Posterior cingulate gyrus (tissue), 11 donors: ENCODE measurements around the gene ACTN1.

Source experiments
- DNase-seq, 10 donors: peaks; one replicate each; pipeline versions ENCODE4 v3.0.0 to v3.0.0-alpha.2; 2020 to 2021; ENCODE audit warnings: mixed read lengths in 3 of 10
- intact Hi-C: fragments of 100-400 bp; cut with DNase I; formaldehyde crosslinking; loops from one replicate; pipeline ENCODE4 v1.15.1; 2023

The ACTN1 gene

DNA sequence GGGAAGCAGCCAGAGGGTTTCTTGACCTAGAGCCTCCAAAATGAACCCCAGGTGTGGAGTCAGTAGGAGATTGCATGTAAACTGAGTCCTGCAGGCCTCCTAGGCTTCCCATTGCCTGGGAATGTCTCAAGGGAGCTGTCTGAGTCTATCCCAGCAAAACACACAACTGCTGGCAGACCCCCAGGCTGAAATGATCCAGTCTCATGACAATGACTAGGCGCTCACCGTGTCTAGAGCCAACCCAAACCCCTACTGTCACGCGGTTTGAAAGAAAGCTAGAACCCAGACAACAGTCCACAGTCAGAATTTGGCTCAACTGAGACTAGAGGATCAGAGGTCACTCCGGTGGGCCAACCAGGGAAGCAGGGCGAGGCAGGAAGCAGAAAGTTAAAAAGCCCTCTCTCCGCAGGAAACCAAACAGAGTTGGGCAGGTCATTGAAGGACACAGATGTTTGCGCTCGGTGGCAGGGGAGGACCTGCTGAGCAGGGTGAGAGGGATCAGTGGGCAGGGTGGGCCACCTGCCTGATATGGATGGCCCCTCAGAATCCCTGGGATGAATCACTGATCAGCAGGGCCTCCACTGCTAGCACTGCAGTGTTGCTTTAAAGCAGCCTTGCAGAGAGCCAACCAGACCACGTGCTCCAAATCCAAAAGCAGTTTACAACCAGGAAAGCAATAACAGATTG is 23.8 kb downstream of the ACTN1 start:
- intact Hi-C loops, result no loop called here
- DNase-seq, result peak in 2 of 10 donors; percentile 57 to 61

DNA sequence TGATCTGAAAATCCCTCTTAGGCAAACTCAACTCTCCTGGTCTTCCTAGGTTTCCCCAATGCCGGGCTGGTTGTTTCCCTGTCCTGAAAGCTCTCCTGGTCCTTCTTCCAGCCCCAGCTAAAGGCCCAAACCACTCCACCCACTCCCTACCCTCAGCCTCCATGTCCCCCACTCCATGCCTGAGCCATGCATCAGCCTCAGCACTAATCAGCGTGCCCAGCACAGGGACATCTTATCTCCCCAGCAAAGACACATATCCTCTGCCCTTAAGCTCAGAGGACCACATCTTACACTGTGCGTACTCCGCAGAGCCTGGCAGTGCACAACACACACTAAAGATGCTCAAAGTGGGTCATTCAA is 25.9 kb downstream of the ACTN1 start:
- intact Hi-C loops, result no loop called here
- peak in 2 of 10 donors; percentile 27 to 33 for DNase-seq

DNA sequence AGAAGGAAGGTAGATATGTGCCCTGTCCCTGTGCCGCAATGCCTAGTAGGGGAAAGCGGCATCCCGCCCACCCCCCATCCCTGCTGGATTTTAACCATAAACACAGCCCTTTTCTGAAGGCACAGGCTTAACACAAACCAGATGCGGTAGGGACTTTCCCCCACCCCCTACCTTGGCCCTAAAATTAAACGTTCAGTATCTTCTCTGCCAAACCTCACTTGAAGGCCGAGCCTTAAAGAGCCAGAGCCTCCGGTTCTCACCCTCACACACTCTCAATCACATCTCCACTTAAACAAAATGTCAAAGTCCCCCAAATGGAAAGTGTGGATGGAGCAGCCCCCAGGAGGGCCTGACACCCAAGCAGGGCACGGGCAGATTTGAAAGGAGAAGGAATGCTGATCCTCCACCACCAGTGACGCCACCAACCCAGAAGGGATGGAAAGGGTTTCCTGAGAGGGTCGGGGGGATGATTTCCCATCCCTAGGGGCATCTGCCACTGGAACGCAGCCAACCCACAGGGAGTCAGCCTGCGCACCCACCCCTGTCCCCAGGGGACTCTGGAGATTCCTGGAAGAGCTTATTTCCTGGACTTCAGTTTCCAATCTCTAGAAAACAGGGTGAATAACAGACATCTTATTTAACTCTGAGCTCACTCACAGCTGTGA is 26.4 kb downstream of the ACTN1 start:
- intact Hi-C loops, result no loop called here
- peak in 2 of 10 donors; percentile 46 to 58 for DNase-seq

DNA sequence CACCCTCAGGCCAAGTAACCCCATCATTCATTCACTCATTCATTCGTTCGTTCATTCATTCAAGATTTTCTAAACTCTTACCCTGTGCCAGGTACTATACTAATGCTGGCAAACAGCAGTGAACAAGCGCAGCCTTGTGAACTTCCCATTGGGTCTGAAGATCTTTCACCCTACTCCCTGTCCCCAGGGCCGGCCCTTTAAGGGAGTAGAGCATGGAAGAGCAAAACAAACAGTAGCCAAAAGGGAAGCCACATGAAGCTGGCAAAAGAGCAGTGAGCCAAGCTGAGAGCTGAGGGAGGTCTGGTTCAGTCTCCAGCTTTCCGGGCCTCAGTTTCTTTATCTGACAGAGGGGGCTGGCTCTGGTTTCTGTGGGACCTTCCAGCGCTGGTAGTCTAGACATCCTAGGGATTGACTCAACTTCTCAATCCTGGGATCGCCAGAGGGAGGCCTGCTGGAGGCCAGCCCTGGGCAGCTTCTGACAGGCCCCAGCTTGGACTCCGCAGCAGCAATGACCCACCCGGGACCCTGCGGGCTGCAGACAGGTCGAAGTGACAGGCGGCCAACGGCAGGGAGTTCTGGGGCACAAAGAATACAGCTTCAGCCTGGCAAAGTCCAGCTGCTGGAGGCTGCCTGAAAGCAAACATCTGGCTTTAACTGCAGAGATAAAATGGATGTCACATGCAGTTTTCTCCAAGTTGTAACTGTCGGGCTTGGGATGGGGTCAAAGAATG is 27.1 kb downstream of the ACTN1 start:
- intact Hi-C loops, result no loop called here
- DNase-seq, result peak in 2 of 10 donors; percentile 57 to 82

DNA sequence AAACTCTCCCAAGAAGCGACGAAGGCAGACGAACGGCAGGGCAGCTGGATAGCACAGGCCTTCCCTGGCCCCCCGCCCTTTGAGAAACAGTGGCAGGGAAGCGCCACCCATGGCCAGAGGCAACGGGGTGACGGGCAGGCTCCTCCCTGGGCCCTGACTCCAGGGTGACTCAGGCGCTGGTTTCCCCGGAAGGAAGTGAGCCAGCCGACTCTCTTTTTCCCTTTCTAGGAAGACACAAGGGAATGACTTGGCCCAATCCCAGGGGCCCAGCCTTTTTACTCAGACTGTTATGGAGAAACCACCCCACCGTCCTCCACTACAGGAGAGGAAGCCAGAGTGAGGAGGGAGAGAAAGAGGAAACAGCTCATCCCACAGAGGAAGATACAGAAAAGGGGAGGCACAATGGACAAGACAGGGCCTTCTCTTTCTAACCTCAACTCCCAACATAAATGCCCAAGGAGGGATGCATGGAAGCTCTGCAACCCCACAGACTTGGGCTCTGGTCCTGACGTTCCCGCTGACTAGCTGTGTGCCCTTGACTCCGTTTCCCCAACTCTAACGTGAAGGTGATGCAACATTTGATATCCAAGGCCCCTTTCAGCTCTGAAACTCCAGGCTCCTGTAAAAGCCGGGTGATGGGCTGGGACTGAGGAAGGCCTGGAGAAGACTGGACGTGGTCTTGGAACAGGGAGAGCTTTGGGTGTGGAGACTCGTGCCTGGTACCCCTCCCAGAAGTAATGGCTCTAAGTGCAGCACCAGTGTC is 27.9 kb downstream of the ACTN1 start:
- DNase-seq, result peak in 2 of 10 donors; percentile 58 to 87

DNA sequence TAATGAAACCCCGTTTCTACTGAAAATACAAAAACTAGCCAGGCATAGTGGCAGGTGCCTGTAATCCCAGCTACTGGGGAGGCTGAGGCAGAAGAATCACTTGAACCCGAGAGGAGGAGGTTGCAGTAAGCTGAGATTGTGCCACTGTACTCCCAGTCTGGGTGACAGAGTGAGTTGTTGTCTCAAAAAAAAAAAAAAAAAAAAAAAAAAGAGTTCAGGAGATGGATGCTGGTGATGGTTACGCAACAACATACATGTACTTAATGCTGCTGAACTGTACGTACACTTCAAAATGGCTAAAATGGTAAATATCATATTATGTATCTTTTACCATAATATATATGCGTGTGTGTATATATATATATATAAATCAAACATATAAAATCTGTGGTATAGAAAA is 29.0 kb downstream of the ACTN1 start:
- intact Hi-C loops, result no loop called here
- DNase-seq, result no peak

More for the DNA sequence above, 27.9 kb downstream of the ACTN1 start:
- intact Hi-C loops, result no loop called here

DNA sequence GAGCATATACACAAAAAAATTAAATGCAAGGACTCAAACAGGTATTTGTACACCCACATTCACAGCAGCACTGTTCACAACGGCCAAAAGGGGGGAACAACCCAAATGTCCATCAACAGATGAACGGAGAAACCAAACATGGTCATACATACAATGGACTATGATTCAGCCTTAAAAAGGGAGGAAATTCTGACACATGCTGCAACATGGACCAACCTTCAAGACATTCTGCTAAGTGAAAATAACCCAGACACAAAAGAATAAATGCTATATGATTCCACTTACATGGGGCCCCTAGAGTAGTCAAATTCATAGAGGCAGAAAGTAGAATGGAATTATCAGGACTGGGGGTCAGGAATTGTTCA is 29.5 kb downstream of the ACTN1 start:
- DNase-seq, result no peak
- intact Hi-C loops, result no loop called here

DNA sequence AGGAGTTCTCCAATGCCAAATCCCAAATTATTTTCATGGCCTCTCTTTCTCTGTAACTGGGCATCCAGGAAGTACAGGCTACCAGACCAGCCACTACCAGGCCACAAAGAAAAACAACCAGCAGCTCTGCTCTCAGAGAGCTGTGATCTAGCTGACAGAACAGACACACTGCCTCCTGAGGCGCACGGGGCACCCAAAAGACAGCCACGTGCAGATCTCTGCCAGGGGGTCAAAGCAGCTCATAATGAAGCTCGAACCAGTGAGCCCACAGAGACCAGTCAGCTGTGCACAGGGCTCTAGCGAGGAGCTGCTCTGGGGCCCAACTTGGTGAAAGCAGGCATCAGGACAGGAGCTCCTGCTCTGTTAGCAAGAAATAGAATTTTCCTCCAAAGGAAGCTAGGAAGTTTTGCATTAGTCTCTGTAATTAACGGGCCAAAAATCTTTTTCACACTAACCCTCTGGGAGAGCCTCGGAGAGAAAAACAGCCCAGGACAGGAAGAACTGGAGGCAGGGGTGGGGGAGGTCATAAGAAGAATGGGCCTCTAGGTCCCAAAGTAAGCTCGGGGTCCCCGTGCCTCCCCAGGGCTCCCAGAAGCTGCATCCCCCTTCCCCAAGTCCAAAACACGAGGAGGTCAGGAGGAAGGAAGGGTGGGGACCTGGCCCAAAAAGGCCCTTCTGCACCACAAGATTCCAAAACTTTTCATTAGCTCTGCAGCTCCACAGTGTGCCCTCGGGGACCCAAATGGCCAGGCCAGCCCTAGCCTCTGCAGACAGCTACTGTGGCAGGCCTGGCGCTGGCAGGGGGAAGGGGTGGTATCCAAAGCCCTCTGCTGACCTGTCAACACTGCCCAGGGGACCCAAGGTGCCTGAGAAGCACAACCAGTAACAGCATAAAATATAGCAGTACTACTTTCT is 30.2 kb downstream of the ACTN1 start:
- DNase-seq, result peak in 2 of 10 donors; percentile 50 to 82
- intact Hi-C loops, result no loop called here

DNA sequence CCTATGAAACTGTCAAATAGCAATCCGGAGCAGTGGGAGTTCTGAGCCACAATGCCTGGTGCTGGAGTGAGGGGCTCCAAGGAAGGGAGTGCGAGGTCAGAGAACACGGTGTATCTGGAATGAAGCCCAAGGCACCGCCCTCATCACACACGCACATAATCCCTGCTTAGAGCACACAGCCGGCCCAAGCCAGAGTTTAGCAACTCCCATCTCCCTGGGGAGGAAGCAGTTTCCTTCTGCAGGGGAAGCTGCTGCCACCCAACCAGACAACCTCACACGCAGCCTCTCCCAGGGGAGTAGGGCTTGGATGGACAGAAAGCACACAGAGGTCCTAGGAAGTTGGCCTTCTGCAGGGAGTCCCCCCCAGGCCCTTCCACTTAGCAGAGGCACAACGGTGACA is 31.3 kb downstream of the ACTN1 start:
- peak in 2 of 10 donors; percentile 50 to 53 for DNase-seq
- intact Hi-C loops, result no loop called here

DNA sequence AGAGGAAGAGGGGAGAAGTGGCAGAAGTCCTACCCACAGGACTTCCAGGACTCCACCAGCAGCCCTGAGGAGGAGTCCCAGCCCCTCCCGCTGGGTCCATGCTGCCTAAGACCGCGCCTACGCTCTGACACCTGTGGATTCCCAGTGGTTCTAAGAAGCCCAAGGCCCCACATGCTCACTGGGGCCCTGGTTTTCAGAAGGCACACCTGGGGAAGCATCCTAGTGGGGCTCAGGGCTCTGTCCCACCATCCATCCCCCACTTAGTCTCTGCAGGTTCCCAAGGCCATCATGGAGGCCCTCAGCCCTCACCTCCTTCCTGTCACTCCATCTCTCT is 32.6 kb downstream of the ACTN1 start:
- intact Hi-C loops, result no loop called here

DNA sequence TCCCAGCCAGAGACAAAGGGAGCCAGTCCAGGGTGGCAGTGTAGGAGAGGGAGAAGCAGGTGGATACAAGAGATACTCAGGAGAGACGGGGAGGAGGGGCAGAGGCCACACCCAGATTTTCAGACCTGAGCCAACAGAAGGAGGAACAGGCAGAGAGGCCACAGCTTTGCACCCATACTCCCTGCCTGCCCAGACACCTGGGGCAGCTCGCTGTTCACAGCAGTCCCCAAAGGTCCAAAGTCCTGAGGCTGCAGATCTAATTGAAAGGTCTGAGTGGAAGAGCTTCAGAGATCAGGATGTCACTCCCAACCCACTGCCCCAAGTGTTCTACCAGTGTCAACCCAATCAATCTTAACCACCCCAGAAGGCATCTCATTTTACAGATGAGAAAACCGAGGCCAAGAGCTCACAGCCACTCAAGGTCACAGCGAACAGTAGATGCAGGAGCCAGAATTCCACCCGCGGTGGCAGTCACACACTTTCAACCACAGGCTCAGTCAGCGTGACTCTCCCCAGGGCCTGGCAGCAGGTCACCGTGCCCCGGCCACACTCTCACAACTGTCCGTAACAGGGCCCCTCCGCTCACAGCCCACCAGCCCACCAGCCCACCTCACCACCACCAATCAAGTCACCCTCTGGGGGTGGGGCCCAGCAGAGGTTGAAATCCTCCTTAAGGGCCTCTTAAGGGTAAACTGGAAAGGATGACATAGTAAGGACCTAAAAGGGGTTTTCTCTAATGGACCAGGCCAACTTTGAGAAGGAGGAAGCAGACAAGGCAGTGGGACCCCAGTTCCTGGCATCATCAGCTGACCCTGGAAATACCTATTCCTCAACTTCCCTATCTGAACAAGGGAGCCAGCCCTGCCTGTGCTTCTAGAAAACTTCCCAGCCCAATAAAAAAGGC is 33.3 kb downstream of the ACTN1 start:
- intact Hi-C loops, result no loop called here
- peak in 1 of 10 donors; percentile 68 for DNase-seq

More for the DNA sequence above, 32.6 kb downstream of the ACTN1 start:
- peak in 1 of 10 donors; percentile 25 for DNase-seq

DNA sequence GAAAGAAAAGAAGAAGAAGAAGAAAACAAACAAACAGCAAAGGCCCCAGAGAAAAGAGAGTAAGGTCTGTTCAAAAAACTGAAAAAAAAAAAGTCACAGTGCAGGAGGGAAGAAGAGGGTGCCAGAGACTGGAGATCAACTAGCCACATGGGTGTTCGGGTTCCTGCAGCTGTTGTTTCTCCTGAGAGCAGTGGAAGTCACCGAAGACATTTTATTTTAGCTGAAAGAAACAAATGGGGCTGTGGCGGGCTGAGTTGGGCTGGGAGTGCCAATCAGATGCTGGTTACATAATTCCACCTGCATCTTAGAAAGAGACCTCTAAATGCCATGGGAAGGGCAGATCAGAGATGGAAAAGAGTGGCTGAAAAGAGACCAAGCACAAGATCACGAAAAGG is 33.9 kb downstream of the ACTN1 start:
- intact Hi-C loops, result no loop called here

DNA sequence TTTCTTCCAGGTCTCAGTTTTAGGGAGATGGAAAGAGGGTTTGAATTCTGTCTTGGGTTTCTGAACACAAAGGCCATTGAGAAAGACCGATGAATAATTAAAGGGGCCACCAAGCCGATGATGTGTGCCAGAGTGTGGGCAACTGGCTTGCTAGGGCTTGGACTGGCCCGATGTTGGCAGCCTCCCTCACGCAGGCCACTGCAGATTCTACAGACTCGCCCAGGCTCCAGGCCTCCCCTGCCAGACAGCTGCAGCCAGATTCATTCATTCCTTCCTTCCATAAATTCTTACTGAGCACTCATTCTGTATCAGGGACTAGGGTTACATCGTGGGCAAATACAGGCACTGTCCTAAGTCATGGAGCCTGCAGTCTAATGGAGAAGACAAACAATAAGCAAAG is 34.9 kb downstream of the ACTN1 start:
- intact Hi-C loops, result no loop called here
- DNase-seq, result peak in 2 of 10 donors; percentile 27 to 78

More for the DNA sequence above, 33.9 kb downstream of the ACTN1 start:
- DNase-seq, result peak in 1 of 10 donors; percentile 28

DNA sequence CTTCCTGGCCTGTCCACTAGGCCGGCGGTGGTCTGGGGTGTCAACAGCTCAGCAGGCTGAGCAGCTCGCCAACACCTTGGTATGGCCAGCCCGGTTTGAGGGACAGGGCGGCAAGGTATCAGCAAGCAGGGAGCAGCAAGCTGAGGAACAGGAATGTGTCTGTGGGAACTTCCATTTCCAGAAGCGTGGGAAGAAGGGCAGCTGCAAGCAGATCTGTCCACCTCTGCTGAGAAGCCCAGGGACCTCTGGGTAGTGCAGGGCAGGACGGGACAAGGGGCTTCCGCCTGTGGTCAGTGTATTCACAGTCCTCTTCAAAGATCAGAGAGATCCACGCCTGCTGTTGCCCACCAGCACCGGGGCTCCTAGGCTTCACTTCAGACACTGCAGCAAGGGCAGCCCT is 36.0 kb downstream of the ACTN1 start:
- intact Hi-C loops, result no loop called here
- peak in 1 of 10 donors; percentile 67 for DNase-seq

DNA sequence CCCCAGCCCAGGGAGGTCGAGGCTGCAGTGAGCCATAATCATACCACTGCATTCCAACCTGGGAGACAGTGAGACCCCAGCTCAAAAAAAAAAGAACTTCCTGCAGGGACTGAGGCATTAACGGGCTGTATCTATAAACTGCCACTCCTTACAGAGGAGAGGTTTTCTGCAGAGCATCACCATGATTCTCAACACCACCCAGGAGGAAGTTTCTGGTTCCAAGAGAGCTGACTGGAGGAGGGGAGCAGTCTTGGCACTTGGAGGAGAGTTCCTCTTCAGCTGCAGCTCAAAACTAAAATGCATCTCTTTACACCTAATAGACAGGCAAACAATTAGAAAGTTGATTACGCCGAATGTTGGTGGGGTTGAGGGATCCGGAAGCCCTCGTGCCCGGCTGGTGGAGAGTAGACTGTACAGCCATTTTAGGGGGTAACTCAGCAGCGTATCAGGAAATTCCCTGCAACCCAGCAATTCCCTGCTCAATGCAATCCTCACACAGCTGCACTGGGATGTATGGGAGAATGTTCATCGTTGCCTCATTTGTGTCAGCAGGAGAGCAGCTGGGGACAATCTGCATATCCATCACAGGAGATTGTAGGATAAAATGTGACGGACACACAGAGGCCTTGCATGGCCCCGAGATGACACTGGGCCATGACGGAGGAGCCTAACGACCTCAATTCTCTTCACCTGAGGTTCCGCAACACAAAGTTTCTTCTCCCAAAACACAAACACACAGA is 36.6 kb downstream of the ACTN1 start:
- peak in 1 of 10 donors; percentile 59 for DNase-seq
- intact Hi-C loops, result no loop called here

DNA sequence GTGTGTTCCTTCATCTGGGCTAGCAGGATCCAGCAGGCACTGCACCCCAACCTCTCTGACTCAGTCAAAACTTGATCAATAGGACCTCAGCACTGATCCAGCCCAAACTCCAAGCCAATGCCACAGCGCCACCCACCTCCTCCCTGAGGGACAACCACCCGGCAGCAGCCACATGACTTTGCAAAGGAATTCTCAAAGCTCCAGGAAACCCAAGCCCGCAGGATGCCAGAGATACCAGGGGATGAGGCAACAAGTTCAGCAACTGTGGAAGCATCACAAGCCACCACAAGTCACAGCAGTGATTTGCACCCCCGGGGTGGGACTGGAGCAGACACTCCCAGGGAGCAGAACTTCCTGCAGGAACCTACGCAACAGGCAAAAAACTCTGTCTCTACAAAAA is 37.3 kb downstream of the ACTN1 start:
- DNase-seq, result peak in 1 of 10 donors; percentile 57
- intact Hi-C loops, result no loop called here

DNA sequence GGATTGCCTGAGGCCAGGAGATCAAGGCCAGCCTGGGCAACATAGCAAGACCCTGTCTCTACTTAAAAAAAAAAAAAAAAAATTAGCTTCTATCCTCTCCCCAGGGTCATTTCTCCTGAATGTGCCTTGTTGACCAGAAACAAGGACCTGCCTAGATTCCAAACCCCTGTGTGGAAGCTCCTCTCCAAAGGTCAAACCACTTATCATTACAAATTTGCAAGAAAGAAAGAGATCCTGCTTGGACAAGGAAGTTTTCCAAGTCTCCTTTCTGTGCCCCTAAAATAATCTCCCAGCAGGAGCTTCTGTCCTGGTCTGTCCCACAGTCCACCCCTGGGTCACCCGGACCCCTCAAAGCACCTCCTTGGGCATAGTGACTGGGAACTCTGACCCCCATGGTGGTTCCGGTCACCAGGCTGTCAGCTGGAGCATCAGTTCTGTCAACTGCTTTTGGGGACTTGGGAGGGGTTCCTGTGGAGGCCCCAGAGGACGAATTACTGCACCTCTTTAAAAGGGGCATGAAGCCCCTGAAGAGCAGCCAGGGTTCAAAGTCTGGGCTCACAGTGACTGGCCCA is 38.4 kb downstream of the ACTN1 start:
- intact Hi-C loops, result no loop called here
- peak in 1 of 10 donors; percentile 30 for DNase-seq
